Kidney (tissue), 14 donors: Measurements from ENCODE around the gene FBN2. TPM values are rescaled to one million over a fixed set of nuclear protein-coding genes. Genes with fewer than 3 reads are reported as not detected.

Experiments used
- DNase-seq, 5 donors: peaks; one replicate each; pipeline ENCODE4 v3.0.0-alpha.2; 2013 to 2020
- FAIRE-seq: peaks from 2 replicates; lab custom pipeline; 2012; peaks lifted over from hg19 to GRCh38; lab: Jason Lieb, UNC
- H3K27ac ChIP-seq, 2 donors: one replicate each; pipeline ENCODE4 v1.7.0; 2013; ENCODE audit warnings: low read depth in 2 of 2, low read length in 2 of 2, inconsistent platforms in 1 of 2
- H3K27me3 ChIP-seq: one replicate; pipeline ENCODE4 v1.7.1; 2013; ENCODE audit warnings: low read length, inconsistent platforms; ENCODE audit not compliant: control insufficient read depth, insufficient read depth
- H3K36me3 ChIP-seq, 3 donors: one replicate each; pipeline versions ENCODE4 v1.7.0 to v1.7.1; 2013; ENCODE audit warnings: low read length in 3 of 3, control low read depth in 1 of 3, inconsistent platforms in 1 of 3; ENCODE audit not compliant: insufficient read depth in 3 of 3, control insufficient read depth in 2 of 3
- H3K4me1 ChIP-seq, 3 donors: one replicate each; pipeline versions ENCODE4 v1.7.0 to v1.7.1; 2013; ENCODE audit warnings: low read length in 3 of 3, inconsistent platforms in 1 of 3, low read depth in 1 of 3; ENCODE audit not compliant: control insufficient read depth in 2 of 3, insufficient read depth in 2 of 3
- H3K4me3 ChIP-seq, 3 donors: one replicate each; pipeline versions ENCODE4 v1.7.0 to v1.8.1; 2013; ENCODE audit warnings: low read length in 3 of 3, control low read depth in 1 of 3, inconsistent platforms in 1 of 3
- H3K9ac ChIP-seq, 3 donors: one replicate each; pipeline versions ENCODE4 v1.7.0 to v1.7.1; 2013; ENCODE audit warnings: low read length in 3 of 3, control low read depth in 1 of 3, inconsistent platforms in 1 of 3
- H3K9me3 ChIP-seq, 3 donors: one replicate each; pipeline versions ENCODE4 v1.7.0 to v1.7.1; 2013; ENCODE audit warnings: low read length in 3 of 3, control low read depth in 1 of 3, inconsistent platforms in 1 of 3; ENCODE audit not compliant: control insufficient read depth in 2 of 3, insufficient read depth in 1 of 3
- intact Hi-C: fragments of 100-400 bp; cut with DNase I; formaldehyde crosslinking; loops from one replicate; pipeline ENCODE4 v1.11.1; 2022
- polyA plus RNA-seq: library from polyadenylated mRNA; stranded (reverse); fragments of 350-450 nt; fragmentation: Illumina TruSeq; extraction: RNeasy Lipid Tissue Mini Kit (QIAGEN cat#74804); gene quantifications from one replicate; pipeline ENCODE4 v1.2.3, GENCODE V29; 2014; ENCODE audit warnings: low read depth, low replicate concordance; ENCODE audit not compliant: insufficient read depth
- total RNA-seq: library from RNA; stranded (reverse); fragmentation: NEBNext Ultra II Directional; extraction: Animal tissue kit (Norgen Biotek cat#: 25700); gene quantifications from one replicate; pipeline ENCODE4 v1.2.1, GENCODE V29; 2021
- TF ChIP-seq, protein P1 (sequence below): IDR thresholded peaks from 3 replicates; pipeline ENCODE4 v1.5.1; 2012; ENCODE audit warnings: mild to moderate bottlenecking, moderate library complexity, borderline replicate concordance; ENCODE audit not compliant: insufficient read depth; ENCODE audit errors: extremely low read depth
- donor health status: control.
- donor health status: control.
- donor health status: control.
- donor health status: control.
- donor health status: control.
- donor health status: DM: yes; HTN: yes; CAD: no.
- donor health status: Normal renal cell carcinoma (clear cell type).

FBN2 gene
- total and polyA plus RNA-seq, 2 donors from 2014 or later: 0.11 to 1.0 TPM

DNA sequence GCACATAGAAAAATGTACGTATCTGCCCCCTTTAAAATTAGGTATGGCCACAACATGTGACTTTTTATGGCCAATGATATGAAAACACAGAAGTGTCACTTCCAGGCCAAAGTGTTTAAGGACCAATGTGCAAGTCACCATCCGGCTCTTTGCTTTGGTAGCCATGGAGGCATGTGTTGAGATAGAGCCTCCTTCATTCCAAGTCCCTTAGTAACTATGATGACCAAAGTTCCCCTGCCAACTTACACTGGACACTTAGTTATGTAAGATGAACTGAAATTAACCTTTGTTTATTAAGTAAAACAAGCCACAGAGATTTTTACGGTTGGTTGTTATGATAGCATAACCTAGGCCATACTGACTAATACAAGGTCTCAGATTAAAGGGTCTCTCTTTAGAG is 51.0 kb downstream of the FBN2 start:
- TF ChIP-seq, protein P1, sequence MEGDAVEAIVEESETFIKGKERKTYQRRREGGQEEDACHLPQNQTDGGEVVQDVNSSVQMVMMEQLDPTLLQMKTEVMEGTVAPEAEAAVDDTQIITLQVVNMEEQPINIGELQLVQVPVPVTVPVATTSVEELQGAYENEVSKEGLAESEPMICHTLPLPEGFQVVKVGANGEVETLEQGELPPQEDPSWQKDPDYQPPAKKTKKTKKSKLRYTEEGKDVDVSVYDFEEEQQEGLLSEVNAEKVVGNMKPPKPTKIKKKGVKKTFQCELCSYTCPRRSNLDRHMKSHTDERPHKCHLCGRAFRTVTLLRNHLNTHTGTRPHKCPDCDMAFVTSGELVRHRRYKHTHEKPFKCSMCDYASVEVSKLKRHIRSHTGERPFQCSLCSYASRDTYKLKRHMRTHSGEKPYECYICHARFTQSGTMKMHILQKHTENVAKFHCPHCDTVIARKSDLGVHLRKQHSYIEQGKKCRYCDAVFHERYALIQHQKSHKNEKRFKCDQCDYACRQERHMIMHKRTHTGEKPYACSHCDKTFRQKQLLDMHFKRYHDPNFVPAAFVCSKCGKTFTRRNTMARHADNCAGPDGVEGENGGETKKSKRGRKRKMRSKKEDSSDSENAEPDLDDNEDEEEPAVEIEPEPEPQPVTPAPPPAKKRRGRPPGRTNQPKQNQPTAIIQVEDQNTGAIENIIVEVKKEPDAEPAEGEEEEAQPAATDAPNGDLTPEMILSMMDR: no peak
- FAIRE-seq: no peak

DNA sequence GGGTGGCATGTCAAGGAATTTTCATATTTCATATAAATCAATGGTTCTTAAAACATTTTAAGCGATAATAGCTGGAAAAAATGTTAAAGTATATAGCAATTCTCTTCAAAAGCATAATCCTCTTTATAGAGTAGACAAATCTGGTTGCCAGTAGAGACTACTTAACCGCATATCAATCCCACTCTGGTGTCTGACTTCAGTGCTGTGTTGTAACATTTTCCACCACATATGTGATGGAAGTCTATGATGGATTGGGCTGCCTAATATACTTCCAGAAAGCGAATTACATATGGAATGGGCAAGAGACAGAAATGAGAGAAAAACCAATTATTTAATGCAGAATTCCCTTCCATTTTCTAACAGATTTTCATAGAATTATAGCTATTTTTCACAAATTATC is 54.3 kb downstream of the FBN2 start:
- no peak overlapping the region for H3K4me3 ChIP-seq
- no peaks in the 10 kb centered on the region for H3K27me3 ChIP-seq
- H3K36me3 ChIP-seq: no peaks in the 10 kb centered on the region
- H3K9me3 ChIP-seq: no peaks in the 10 kb centered on the region
- no peak overlapping the region for H3K27ac ChIP-seq
- no peak overlapping the region for H3K9ac ChIP-seq
- intact Hi-C loops: no loop called here
- FAIRE-seq: no peak
- DNase-seq: no peak
- TF ChIP-seq, protein P1: no peak
- no peaks in the 10 kb centered on the region for H3K4me1 ChIP-seq

More for the DNA sequence above, 51.0 kb downstream of the FBN2 start:
- Histone ChIP-seq H3K4me1 (no peaks in the 10 kb centered on the region), H3K36me3 (no peaks in the 10 kb centered on the region), H3K4me3 (no peak overlapping the region), H3K9ac (no peak overlapping the region), H3K9me3 (no peaks in the 10 kb centered on the region), H3K27ac (no peak overlapping the region), H3K27me3 (no peaks in the 10 kb centered on the region)
- DNase-seq: no peak
- intact Hi-C loops: no loop called here

DNA sequence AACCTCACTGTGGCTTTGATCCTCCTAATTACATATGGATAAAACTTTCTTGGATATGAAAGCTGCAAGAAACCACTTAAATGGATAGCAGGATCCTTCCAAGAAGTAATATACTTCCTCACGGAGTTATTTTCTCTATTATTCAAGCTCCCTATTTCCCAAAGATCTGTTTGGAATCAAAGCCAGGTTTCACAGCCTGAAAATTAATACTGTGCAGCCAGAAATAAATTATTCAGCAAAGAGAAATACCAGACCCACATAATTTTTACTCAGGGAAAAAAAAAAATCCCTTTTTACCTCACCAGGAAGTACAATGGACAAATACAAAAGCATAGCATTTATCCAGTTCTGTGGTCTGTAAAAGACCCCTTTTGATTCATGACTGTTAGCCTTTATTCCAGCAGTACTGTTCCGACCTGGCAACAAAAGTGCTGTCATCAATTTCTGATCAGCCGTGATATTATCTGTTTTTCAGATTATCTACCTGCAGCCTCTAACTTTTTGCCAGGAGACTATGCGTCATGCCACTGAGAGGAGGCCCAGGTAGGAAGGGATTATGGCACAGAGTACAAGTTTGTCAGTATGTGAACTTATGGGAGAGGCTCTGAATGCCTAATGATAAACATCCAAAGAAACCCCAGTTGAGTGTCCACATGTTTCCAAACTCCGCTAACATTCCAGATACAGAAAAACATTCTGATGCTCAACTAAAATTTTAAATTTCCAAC is 57.0 kb downstream of the FBN2 start:
- intact Hi-C loops: no loop called here
- no peaks in the 10 kb centered on the region for H3K4me1 ChIP-seq
- TF ChIP-seq, protein P1: no peak

More for the DNA sequence above, 57.0 kb downstream of the FBN2 start:
- H3K27me3 ChIP-seq: no peaks in the 10 kb centered on the region
- no peaks in the 10 kb centered on the region for H3K9me3 ChIP-seq
- H3K9ac ChIP-seq: no peak overlapping the region
- H3K27ac ChIP-seq: no peak overlapping the region
- DNase-seq (no peak), FAIRE-seq (no peak)
- H3K36me3 ChIP-seq: no peaks in the 10 kb centered on the region
- no peak overlapping the region for H3K4me3 ChIP-seq
